ENCODE data around the gene PRUNE2.

Gene PRUNE2

DNA sequence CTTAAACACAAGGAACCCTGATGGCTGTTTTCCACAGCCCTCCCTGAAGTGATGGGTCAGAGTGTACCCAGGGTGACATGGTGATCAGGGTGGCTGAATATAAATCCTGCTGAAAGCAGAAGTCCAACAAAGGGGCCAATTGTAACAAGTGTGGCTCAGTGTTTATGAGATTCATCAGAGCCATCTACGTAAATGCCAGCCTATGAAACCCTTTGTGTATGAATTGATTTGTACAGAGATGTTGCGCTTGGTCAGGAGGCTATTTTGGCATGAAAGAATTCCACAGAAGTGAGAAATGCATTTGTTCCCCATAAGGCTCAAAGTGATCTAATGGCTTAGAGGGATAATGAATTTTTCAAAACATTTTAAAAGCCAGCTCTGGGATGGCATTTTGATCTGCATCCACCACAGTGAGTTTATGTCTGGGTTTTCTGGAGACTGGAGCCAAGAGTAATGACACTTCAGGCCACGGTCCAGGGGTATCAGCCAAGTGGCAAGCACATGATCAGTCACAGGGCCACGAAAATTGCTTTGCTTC, 12.4 kb downstream of the PRUNE2 start:
- no peak overlapping the region for H3K4me3 Mint-ChIP-seq
- H3K36me3 Mint-ChIP-seq (ENCODE audit: low read depth): no peaks in the 10 kb centered on the region
- H3K4me1 Mint-ChIP-seq (ENCODE audit: low read depth): no peaks in the 10 kb centered on the region
- H3K27me3 Mint-ChIP-seq (ENCODE audit: low read depth): peaks cover 3% of the 10 kb centered on the region
- no peak overlapping the region for H3K27ac Mint-ChIP-seq
- no peaks in the 10 kb centered on the region for H3K9me3 Mint-ChIP-seq

DNA sequence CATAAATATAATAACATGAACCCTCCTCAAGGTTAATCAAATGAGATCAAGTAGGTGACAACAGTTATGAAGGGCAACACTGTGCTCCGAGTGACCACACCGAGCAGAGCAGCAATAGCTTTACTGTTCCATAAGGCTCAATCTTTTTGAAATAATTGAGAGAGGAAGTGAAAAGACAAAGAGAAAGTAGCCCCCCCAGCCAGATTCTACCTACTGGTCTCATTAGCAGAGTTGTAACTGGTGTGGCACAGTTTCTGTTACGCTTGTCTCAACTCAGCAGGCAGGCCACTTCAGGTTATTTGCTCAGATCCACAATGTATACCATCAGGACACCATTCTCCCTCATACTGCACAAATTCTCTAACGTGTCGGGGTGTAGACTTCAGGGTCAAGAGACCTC, 14.0 kb downstream of the PRUNE2 start:
- Mint-ChIP-seq H3K4me3 (no peak overlapping the region), H3K27me3 (ENCODE audit: low read depth) (no peaks in the 10 kb centered on the region), H3K9me3 (no peaks in the 10 kb centered on the region), H3K36me3 (ENCODE audit: low read depth) (no peaks in the 10 kb centered on the region), H3K27ac (no peak overlapping the region), H3K4me1 (ENCODE audit: low read depth) (no peaks in the 10 kb centered on the region)

DNA sequence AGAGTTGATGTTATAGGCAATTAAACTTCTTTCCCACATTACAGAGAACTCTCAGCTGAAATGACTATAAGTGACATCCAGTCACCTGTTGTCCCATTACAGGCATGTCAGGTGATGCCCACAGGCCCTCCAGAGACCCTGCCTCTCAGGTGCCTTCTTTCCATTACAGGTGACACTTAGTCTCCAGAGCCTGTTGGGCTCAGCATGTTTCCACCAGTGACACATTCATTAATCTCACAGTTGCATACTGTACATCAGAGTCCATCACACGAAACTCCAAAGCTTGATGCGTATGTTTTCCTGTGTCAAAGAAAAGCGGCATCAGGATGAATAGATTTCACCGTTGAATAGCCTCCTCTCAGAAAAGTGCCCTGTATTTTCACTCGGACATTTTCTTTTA, 14.6 kb downstream of the PRUNE2 start:
- H3K27me3 Mint-ChIP-seq (ENCODE audit: low read depth): no peaks in the 10 kb centered on the region
- no peak overlapping the region for H3K27ac Mint-ChIP-seq
- no peaks in the 10 kb centered on the region for H3K36me3 Mint-ChIP-seq (ENCODE audit: low read depth)
- no peaks in the 10 kb centered on the region for H3K4me1 Mint-ChIP-seq (ENCODE audit: low read depth)
- H3K9me3 Mint-ChIP-seq: no peaks in the 10 kb centered on the region
- H3K4me3 Mint-ChIP-seq: no peak overlapping the region

GRCh38 chr9:76887951-76888350, 18.0 kb downstream of the PRUNE2 start:
- no peaks in the 10 kb centered on the region for H3K36me3 Mint-ChIP-seq (ENCODE audit: low read depth)
- H3K27ac Mint-ChIP-seq: no peak overlapping the region

GRCh38 chr9:76887003-76887821, 18.7 kb downstream of the PRUNE2 start:
- no peak overlapping the region for H3K4me3 Mint-ChIP-seq
- H3K27me3 Mint-ChIP-seq (ENCODE audit: low read depth): no peaks in the 10 kb centered on the region
- H3K9me3 Mint-ChIP-seq: no peaks in the 10 kb centered on the region
- no peak overlapping the region for H3K27ac Mint-ChIP-seq
- H3K36me3 Mint-ChIP-seq (ENCODE audit: low read depth): no peaks in the 10 kb centered on the region
- H3K4me1 Mint-ChIP-seq (ENCODE audit: low read depth): no peaks in the 10 kb centered on the region

More at GRCh38 chr9:76887951-76888350, 18.0 kb downstream of the PRUNE2 start:
- Mint-ChIP-seq H3K4me3 (no peak overlapping the region), H3K27me3 (ENCODE audit: low read depth) (no peaks in the 10 kb centered on the region), H3K4me1 (ENCODE audit: low read depth) (no peaks in the 10 kb centered on the region), H3K9me3 (no peaks in the 10 kb centered on the region)

GRCh38 chr9:76886318-76886717, 19.6 kb downstream of the PRUNE2 start:
- no peaks in the 10 kb centered on the region for H3K36me3 Mint-ChIP-seq (ENCODE audit: low read depth)
- H3K27ac Mint-ChIP-seq: no peak overlapping the region
- H3K27me3 Mint-ChIP-seq (ENCODE audit: low read depth): no peaks in the 10 kb centered on the region
- H3K4me1 Mint-ChIP-seq (ENCODE audit: low read depth): no peaks in the 10 kb centered on the region
- H3K4me3 Mint-ChIP-seq: no peak overlapping the region
- no peaks in the 10 kb centered on the region for H3K9me3 Mint-ChIP-seq

DNA sequence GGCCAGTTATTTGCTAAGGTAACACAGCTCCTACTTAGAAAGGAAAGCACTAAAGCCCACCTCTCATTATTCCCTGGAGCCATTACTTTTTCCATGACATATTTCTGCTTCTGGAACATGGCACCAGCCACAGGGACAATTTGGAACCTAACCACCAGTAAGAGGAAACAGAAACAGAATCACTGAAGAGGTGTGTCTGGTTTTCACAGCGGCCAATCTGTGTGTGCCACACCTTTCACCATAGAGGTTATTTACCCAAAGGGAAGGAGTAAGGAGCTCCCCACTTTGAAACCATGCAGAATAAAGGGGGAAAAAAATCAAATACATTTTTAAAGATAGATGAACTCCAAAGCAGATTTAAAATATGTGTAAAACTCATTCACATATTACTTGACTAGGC, 21.1 kb downstream of the PRUNE2 start:
- H3K9me3 Mint-ChIP-seq: no peaks in the 10 kb centered on the region
- H3K4me3 Mint-ChIP-seq: no peak overlapping the region
- H3K36me3 Mint-ChIP-seq (ENCODE audit: low read depth): no peaks in the 10 kb centered on the region
- no peak overlapping the region for H3K27ac Mint-ChIP-seq
- no peaks in the 10 kb centered on the region for H3K4me1 Mint-ChIP-seq (ENCODE audit: low read depth)
- H3K27me3 Mint-ChIP-seq (ENCODE audit: low read depth): no peaks in the 10 kb centered on the region

DNA sequence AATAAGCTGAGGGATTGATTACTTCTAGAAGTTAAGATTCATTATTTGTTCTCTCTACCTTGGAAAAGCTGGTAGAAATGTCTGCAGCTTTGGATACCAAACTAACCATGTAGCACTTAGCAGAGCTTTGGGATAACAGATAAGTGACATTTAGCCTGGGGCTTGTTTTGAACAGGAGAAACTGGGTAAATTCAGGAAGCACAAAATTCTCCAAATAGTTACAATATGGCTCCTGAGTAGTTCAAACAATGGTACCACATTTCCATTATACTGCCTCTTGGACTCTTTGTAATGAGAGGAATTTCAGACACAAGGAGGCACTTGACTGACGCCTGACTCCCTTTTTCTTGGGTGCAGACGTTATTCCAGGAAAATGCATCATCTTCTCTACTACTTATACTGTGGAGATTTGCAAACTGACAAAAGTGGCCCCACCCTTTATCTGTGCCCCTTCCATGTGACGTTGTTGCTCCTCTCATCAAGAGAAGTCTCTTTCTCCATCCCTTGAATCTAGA, 22.5 kb downstream of the PRUNE2 start:
- Mint-ChIP-seq H3K9me3 (no peaks in the 10 kb centered on the region), H3K27ac (no peak overlapping the region), H3K36me3 (ENCODE audit: low read depth) (no peaks in the 10 kb centered on the region), H3K4me3 (no peak overlapping the region), H3K4me1 (ENCODE audit: low read depth) (no peaks in the 10 kb centered on the region), H3K27me3 (ENCODE audit: low read depth) (no peaks in the 10 kb centered on the region)

DNA sequence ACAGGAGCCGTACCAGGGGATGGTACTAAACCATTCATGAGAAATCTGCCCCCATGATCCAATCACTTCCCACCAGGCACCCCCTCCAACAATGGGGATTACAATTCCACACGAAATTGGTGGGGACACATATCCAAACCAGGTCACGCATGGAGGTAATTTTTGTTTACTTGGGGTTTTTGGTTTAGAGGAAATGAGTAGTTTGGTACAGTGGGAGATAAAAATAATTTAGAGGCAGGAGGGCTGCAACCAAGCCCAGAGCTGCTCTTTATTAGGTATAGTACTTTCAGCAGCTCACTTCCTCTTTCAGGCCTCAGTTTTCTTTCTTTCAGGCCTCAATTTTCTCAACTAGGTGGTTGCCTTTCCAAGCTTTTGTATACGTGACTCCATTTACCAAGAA, 23.2 kb downstream of the PRUNE2 start:
- Mint-ChIP-seq H3K27ac (no peak overlapping the region), H3K4me3 (no peak overlapping the region), H3K27me3 (ENCODE audit: low read depth) (no peaks in the 10 kb centered on the region), H3K4me1 (ENCODE audit: low read depth) (no peaks in the 10 kb centered on the region), H3K36me3 (ENCODE audit: low read depth) (no peaks in the 10 kb centered on the region), H3K9me3 (no peaks in the 10 kb centered on the region)

GRCh38 chr9:76880210-76880609, 25.7 kb downstream of the PRUNE2 start:
- no peaks in the 10 kb centered on the region for H3K27me3 Mint-ChIP-seq (ENCODE audit: low read depth)
- H3K4me1 Mint-ChIP-seq (ENCODE audit: low read depth): no peaks in the 10 kb centered on the region
- no peak overlapping the region for H3K27ac Mint-ChIP-seq
- H3K9me3 Mint-ChIP-seq: no peaks in the 10 kb centered on the region
- no peak overlapping the region for H3K4me3 Mint-ChIP-seq
- no peaks in the 10 kb centered on the region for H3K36me3 Mint-ChIP-seq (ENCODE audit: low read depth)

DNA sequence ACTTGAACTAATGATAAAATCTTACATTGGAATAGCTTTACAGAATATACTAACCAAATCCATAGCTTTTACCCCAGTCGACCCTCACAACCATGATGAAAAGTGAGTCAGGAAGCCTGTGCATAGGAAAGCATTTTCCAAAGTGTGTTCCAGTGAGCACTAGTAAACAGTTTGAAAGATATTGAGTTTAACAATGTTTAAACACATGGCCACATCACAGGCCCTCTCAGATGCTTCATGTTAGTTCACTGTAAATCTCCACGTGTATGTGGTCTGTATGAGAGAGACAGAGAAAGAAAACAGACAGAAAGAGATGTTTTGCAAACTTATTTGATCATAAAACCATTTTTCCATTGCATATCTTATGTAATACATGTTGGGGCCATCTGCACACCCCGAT, 27.0 kb downstream of the PRUNE2 start:
- H3K9me3 Mint-ChIP-seq: no peaks in the 10 kb centered on the region
- H3K4me1 Mint-ChIP-seq (ENCODE audit: low read depth): no peaks in the 10 kb centered on the region
- no peaks in the 10 kb centered on the region for H3K27me3 Mint-ChIP-seq (ENCODE audit: low read depth)
- no peak overlapping the region for H3K27ac Mint-ChIP-seq
- no peak overlapping the region for H3K4me3 Mint-ChIP-seq
- H3K36me3 Mint-ChIP-seq (ENCODE audit: low read depth): no peaks in the 10 kb centered on the region

DNA sequence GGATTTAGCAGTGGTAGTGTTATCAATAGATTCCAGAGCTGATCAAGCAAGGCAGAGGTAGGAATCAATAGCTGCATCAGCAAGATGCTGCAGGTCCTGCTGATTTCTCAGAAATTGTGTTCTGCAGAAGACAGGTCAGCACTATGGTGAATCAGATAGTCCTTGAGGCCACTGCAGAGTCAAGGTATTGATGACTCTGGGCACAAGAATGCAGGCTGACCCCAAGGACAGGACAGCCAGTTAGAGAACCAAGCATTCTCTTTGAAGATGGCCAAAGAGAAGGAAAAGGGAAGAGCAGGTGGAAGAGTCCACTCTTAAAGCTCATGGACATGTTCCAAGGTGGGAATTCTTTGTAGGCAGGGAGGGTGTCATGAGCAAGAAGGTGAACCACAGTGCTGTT, 28.0 kb downstream of the PRUNE2 start:
- H3K4me1 Mint-ChIP-seq (ENCODE audit: low read depth): no peaks in the 10 kb centered on the region
- H3K36me3 Mint-ChIP-seq (ENCODE audit: low read depth): no peaks in the 10 kb centered on the region
- H3K9me3 Mint-ChIP-seq: no peaks in the 10 kb centered on the region
- H3K27ac Mint-ChIP-seq: no peak overlapping the region
- no peak overlapping the region for H3K4me3 Mint-ChIP-seq
- no peaks in the 10 kb centered on the region for H3K27me3 Mint-ChIP-seq (ENCODE audit: low read depth)

GRCh38 chr9:76876098-76876497, 29.8 kb downstream of the PRUNE2 start:
- Mint-ChIP-seq H3K36me3 (ENCODE audit: low read depth) (no peaks in the 10 kb centered on the region), H3K9me3 (no peaks in the 10 kb centered on the region), H3K4me3 (no peak overlapping the region), H3K27ac (no peak overlapping the region), H3K4me1 (ENCODE audit: low read depth) (no peaks in the 10 kb centered on the region), H3K27me3 (ENCODE audit: low read depth) (peaks cover 4% of the 10 kb centered on the region)

GRCh38 chr9:76873821-76874220, 32.1 kb downstream of the PRUNE2 start:
- Mint-ChIP-seq H3K27ac (no peak overlapping the region), H3K27me3 (ENCODE audit: low read depth) (peaks cover 4% of the 10 kb centered on the region), H3K36me3 (ENCODE audit: low read depth) (no peaks in the 10 kb centered on the region), H3K4me3 (no peak overlapping the region), H3K4me1 (ENCODE audit: low read depth) (no peaks in the 10 kb centered on the region), H3K9me3 (no peaks in the 10 kb centered on the region)

DNA sequence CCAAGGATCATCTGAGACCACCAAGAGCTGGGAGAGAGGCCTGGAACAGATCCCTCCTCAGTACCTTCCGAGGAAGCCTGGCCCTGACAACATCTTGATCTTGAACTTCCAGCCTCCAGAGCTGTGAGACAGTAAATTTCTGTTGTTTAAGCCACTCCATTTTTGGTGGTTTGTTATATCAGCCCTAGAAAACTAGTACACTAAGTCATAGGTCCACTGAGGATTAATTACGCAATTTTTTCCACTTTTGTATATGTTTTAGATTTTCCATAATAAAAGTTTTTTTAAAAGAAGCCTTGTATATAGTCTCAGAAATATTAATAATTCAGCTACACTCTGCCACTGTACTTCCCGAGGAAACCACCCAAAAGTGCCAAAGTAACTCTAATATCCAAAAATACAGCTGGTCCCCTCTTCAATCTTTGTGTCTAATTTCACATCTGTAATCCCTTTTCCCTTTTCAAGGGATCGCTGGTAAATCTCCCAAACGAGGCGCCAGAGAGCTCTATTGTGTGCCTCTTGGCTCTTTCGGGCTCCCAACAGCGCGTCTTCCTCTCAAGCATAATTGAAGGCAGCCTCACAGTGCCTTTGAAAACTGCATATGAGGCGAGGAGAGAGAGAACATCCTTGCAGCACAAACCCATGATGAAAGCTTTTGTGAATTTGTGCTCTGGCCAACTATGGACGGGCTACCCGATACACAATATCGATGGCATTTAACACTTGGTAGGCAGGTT, 32.7 kb downstream of the PRUNE2 start:
- Mint-ChIP-seq H3K9me3 (no peaks in the 10 kb centered on the region), H3K36me3 (ENCODE audit: low read depth) (no peaks in the 10 kb centered on the region), H3K4me3 (no peak overlapping the region), H3K27ac (no peak overlapping the region), H3K27me3 (ENCODE audit: low read depth) (peaks cover 4% of the 10 kb centered on the region), H3K4me1 (ENCODE audit: low read depth) (no peaks in the 10 kb centered on the region)

Measured in T-helper 1 cell treated with Interleukin-12 subunit alpha and Interleukin-12 subunit beta and Interleukin-4 antibody, amounts not matched to agents 30 μg/mL and 1 μg/mL, for 36 hours (primary cell).